Peyer's patch (tissue), 4 donors: ENCODE results near the gene CNR2.

Source experiments
- POLR2A ChIP-seq, 2 donors: fragments of 450-650 bp; IDR thresholded peaks; one replicate each; pipeline ENCODE4 v1.5.1; 2017; ENCODE audit warnings: antibody characterized with exemption in 2 of 2, mild to moderate bottlenecking in 2 of 2, moderate library complexity in 2 of 2
- TF ChIP-seq, protein P1 (sequence below), 6 experiments: fragments of 450-650 bp in 4 of 6; fragments of 200-600 bp in 2 of 6; sonication (generic) in 1 of 6; IDR thresholded peaks; one replicate each; pipeline ENCODE4 v1.5.1; 2017 to 2019; ENCODE audit warnings: antibody characterized with exemption in 6 of 6, mild to moderate bottlenecking in 3 of 6, moderate library complexity in 1 of 6

DNA sequence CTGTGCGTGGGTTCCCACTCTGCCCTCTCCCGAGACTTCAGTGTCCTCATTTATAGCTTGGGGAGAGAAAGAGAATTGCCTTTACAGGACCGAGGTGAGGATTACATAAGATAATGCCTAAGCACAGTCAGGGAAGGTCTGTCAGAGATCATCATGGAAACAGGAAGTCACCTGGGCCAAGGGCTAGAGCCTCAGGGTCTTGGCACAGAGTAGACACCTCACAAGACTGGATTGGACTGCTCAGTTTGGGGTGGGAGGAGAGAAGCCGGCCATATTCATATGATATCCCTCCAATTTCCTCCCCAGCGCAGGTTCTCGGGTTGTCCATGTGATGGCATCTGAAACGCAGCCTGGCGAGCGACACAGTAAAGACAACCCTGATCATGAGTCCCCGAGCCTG, 3.8 kb downstream of the CNR2 start:
- no peak for TF ChIP-seq POLR2A (IDR thresholded peaks at IDR 0.05)
- TF ChIP-seq, protein P1, sequence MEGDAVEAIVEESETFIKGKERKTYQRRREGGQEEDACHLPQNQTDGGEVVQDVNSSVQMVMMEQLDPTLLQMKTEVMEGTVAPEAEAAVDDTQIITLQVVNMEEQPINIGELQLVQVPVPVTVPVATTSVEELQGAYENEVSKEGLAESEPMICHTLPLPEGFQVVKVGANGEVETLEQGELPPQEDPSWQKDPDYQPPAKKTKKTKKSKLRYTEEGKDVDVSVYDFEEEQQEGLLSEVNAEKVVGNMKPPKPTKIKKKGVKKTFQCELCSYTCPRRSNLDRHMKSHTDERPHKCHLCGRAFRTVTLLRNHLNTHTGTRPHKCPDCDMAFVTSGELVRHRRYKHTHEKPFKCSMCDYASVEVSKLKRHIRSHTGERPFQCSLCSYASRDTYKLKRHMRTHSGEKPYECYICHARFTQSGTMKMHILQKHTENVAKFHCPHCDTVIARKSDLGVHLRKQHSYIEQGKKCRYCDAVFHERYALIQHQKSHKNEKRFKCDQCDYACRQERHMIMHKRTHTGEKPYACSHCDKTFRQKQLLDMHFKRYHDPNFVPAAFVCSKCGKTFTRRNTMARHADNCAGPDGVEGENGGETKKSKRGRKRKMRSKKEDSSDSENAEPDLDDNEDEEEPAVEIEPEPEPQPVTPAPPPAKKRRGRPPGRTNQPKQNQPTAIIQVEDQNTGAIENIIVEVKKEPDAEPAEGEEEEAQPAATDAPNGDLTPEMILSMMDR (IDR thresholded peaks at IDR 0.05), result no peak
